GM12872 (cell line): ENCODE measurements around the gene ACTBL2.

Source experiments
- CTCF ChIP-seq: IDR thresholded peaks from 3 replicates; pipeline ENCODE4 v1.5.1; 2011; ENCODE audit warnings: low read depth, mild to moderate bottlenecking, low read length, moderate library complexity; ENCODE audit not compliant: insufficient read depth

The ACTBL2 gene

GRCh38 chr5:57434227-57434640 lies 48.4 kb downstream of the ACTBL2 start:
- no peak for TF ChIP-seq CTCF

GRCh38 chr5:57432876-57433275 lies 49.7 kb downstream of the ACTBL2 start:
- TF ChIP-seq CTCF: no peak

- TF ChIP-seq CTCF: no peak
These were observed 50.9 kb downstream of the ACTBL2 start for GRCh38 chr5:57431759-57432158.
